IMR-90 (cell line): Measurements from ENCODE around the gene MEPCE. TPM values are rescaled to one million over a fixed set of nuclear protein-coding genes. Genes with fewer than 3 reads are reported as not detected.

Experiments used
- ATAC-seq: fragments of 200-7000 bp; cut with Tn5 transposase; 2 replicates; pipeline ENCODE4 v1.9.1; 2020; ENCODE audit warnings: low read depth, mild to moderate bottlenecking, moderate library complexity
- BruUV-seq: library from RNA; stranded (reverse); fragments of 400-500 nt; replicated peaks from 2 replicates; lab custom pipeline; 2021; lab: Mats Ljungman, UMichigan
- CTCF ChIA-PET: fragments of 300-600 bp; formaldehyde crosslinking; extraction: SDS; loops from one replicate; lab custom pipeline; 2021; ENCODE audit warnings: antibody characterized with exemption; lab: Yijun Ruan, JAX
- POLR2A ChIA-PET: fragments of 300-600 bp; sonication (Branson Sonifier 250); formaldehyde crosslinking; loops from one replicate; lab custom pipeline; 2022; ENCODE audit warnings: antibody characterized with exemption; ENCODE audit not compliant: unreplicated experiment; lab: Charles Lee
- DNase-seq: peaks from one replicate; pipeline ENCODE4 v3.0.0; 2013
- H2AFZ ChIP-seq: replicated peaks from 2 replicates; pipeline ENCODE3; 2013; ENCODE audit warnings: low read length, mild to moderate bottlenecking; ENCODE audit not compliant: poor library complexity
- H2AK5ac ChIP-seq: 2 replicates; pipeline ENCODE4 v1.6.1; 2013; ENCODE audit warnings: low read depth, low read length, inconsistent platforms
- H2AK9ac ChIP-seq: replicated peaks from 2 replicates; pipeline ENCODE3; 2013; ENCODE audit warnings: mild to moderate bottlenecking, low read depth, low read length, moderate library complexity; ENCODE audit not compliant: poor library complexity
- H2BK120ac ChIP-seq: 2 replicates; pipeline ENCODE4 v1.6.1; 2013; ENCODE audit warnings: low read depth, low read length, inconsistent platforms
- H2BK15ac ChIP-seq: 3 replicates; pipeline ENCODE4 v1.6.1; 2013; ENCODE audit warnings: low read depth, low read length, inconsistent platforms
- H2BK20ac ChIP-seq: 2 replicates; pipeline ENCODE4 v1.6.1; 2013; ENCODE audit warnings: low read depth, mild to moderate bottlenecking, inconsistent platforms, low read length, moderate library complexity
- H2BK5ac ChIP-seq: 2 replicates; pipeline ENCODE4 v1.6.1; 2013; ENCODE audit warnings: mild to moderate bottlenecking, low read depth, low read length, inconsistent platforms; ENCODE audit not compliant: poor library complexity, severe bottlenecking
- H3K14ac ChIP-seq: replicated peaks from 2 replicates; pipeline ENCODE4 v1.6.1; 2013; ENCODE audit warnings: low read depth, low read length, inconsistent platforms
- H3K18ac ChIP-seq: 2 replicates; pipeline ENCODE4 v1.6.1; 2013; ENCODE audit warnings: low read depth, low read length, control low read depth
- H3K23ac ChIP-seq: 2 replicates; pipeline ENCODE4 v1.6.1; 2013; ENCODE audit warnings: low read depth, low read length, inconsistent platforms
- H3K27ac ChIP-seq: 2 replicates; pipeline ENCODE4 v1.5.1; 2013; ENCODE audit warnings: mild to moderate bottlenecking, control low read depth, low read length; ENCODE audit not compliant: insufficient read depth
- H3K27me3 ChIP-seq: 2 replicates; pipeline ENCODE4 v1.6.1; 2013; ENCODE audit warnings: low read length; ENCODE audit not compliant: control insufficient read depth, insufficient read depth
- H3K36me3 ChIP-seq: 2 replicates; pipeline ENCODE4 v1.6.1; 2013; ENCODE audit warnings: low read length, mixed read lengths; ENCODE audit not compliant: control insufficient read depth, insufficient read depth
- H3K4ac ChIP-seq: 2 replicates; pipeline ENCODE4 v1.6.1; 2013; ENCODE audit warnings: low read depth, low read length, inconsistent platforms
- H3K4me1 ChIP-seq: 2 replicates; pipeline ENCODE4 v1.6.1; 2013; ENCODE audit warnings: low read length, mixed read lengths; ENCODE audit not compliant: control insufficient read depth, insufficient read depth
- H3K4me2 ChIP-seq: 2 replicates; pipeline ENCODE4 v1.6.1; 2013; ENCODE audit warnings: low read depth, mild to moderate bottlenecking, control low read depth, low read length, moderate library complexity
- H3K4me3 ChIP-seq: 2 replicates; pipeline ENCODE4 v1.5.1; 2013; ENCODE audit warnings: low read depth, mild to moderate bottlenecking, control low read depth, low read length, moderate library complexity; ENCODE audit not compliant: insufficient read depth
- H3K56ac ChIP-seq: 2 replicates; pipeline ENCODE4 v1.6.1; 2013; ENCODE audit warnings: low read length, inconsistent platforms; ENCODE audit not compliant: insufficient read depth; ENCODE audit errors: extremely low read depth
- H3K79me1 ChIP-seq, 2 experiments: 2 replicates each; pipeline ENCODE4 v1.6.1; 2013; ENCODE audit warnings: low read length in 2 of 2, inconsistent platforms in 1 of 2, low read depth in 1 of 2
- H3K9ac ChIP-seq: 2 replicates; pipeline ENCODE4 v1.6.1; 2013; ENCODE audit warnings: low read depth, low read length, control low read depth
- H3K9me1 ChIP-seq: 2 replicates; pipeline ENCODE4 v1.6.1; 2013; ENCODE audit warnings: low read length, inconsistent platforms; ENCODE audit not compliant: insufficient read depth
- H3K9me3 ChIP-seq: 2 replicates; pipeline ENCODE4 v1.6.1; 2013; ENCODE audit warnings: low read length; ENCODE audit not compliant: control insufficient read depth, insufficient read depth
- H4K20me1 ChIP-seq: 2 replicates; pipeline ENCODE4 v1.6.1; 2013; ENCODE audit warnings: low read length, inconsistent platforms; ENCODE audit not compliant: insufficient read depth
- H4K5ac ChIP-seq: 2 replicates; pipeline ENCODE4 v1.6.1; 2013; ENCODE audit warnings: mild to moderate bottlenecking, low read depth, low read length, control low read depth
- H4K8ac ChIP-seq, 2 experiments: 2 replicates each; pipeline ENCODE4 v1.6.1; 2013; ENCODE audit warnings: low read depth in 2 of 2, low read length in 2 of 2, control low read depth in 1 of 2, inconsistent platforms in 1 of 2
- H4K91ac ChIP-seq: 2 replicates; pipeline ENCODE4 v1.6.1; 2013; ENCODE audit warnings: low read depth, low read length, inconsistent platforms; ENCODE audit not compliant: insufficient read depth
- BHLHE40 ChIP-seq: fragments of 150-350 bp; IDR thresholded peaks from 2 replicates; pipeline ENCODE4 v1.6.1; 2016; ENCODE audit warnings: mild to moderate bottlenecking, low read depth, low read length
- CHD1 ChIP-seq: IDR thresholded peaks from 2 replicates; pipeline ENCODE4 v1.6.1; 2012; ENCODE audit warnings: low read depth, low read length, improper control_type of control experiment
- ELK1 ChIP-seq: fragments of 150-350 bp; IDR thresholded peaks from 2 replicates; pipeline ENCODE4 v1.6.1; 2016; ENCODE audit warnings: low read depth, mild to moderate bottlenecking, low read length, moderate library complexity, borderline replicate concordance
- FOS ChIP-seq: fragments of 150-350 bp; IDR thresholded peaks from 2 replicates; pipeline ENCODE4 v1.6.1; 2016; ENCODE audit warnings: low read depth, low read length
- MAFK ChIP-seq: IDR thresholded peaks from 2 replicates; pipeline ENCODE4 v1.6.1; 2012; ENCODE audit warnings: low read depth, low read length, improper control_type of control experiment
- MAZ ChIP-seq: IDR thresholded peaks from 2 replicates; pipeline ENCODE4 v1.6.1; 2012; ENCODE audit warnings: low read depth, mild to moderate bottlenecking, low read length, improper control_type of control experiment, moderate library complexity, borderline replicate concordance
- MXI1 ChIP-seq: IDR thresholded peaks from 2 replicates; pipeline ENCODE4 v1.6.1; 2012; ENCODE audit warnings: low read depth, mild to moderate bottlenecking, low read length, moderate library complexity, borderline replicate concordance
- NFE2L2 ChIP-seq: fragments of 150-350 bp; IDR thresholded peaks from 2 replicates; pipeline ENCODE4 v1.6.1; 2016; ENCODE audit warnings: low read depth, mild to moderate bottlenecking, low read length
- POLR2A ChIP-seq: IDR thresholded peaks from 2 replicates; pipeline ENCODE4 v1.6.1; 2012; ENCODE audit warnings: mild to moderate bottlenecking, low read depth, low read length
- RCOR1 ChIP-seq: IDR thresholded peaks from 2 replicates; pipeline ENCODE4 v1.6.1; 2012; ENCODE audit warnings: mild to moderate bottlenecking, low read length, improper control_type of control experiment; ENCODE audit not compliant: insufficient replicate concordance
- RFX5 ChIP-seq: IDR thresholded peaks from 2 replicates; pipeline ENCODE4 v1.8.0; 2012; ENCODE audit warnings: low read depth, mild to moderate bottlenecking, low read length, moderate library complexity
- WGBS, 2 experiments: methylation state at CpG; one replicate each; pipeline versions ENCODE4 v1.1.5 to v1.1.7; 2013; ENCODE audit warnings: missing lambda C conversion rate in 2 of 2; ENCODE audit not compliant: insufficient read length in 1 of 2; ENCODE audit errors: extremely low coverage in 2 of 2; 5-methylcytosine and 5-hydroxymethylcytosine counted together
- dilution Hi-C: fragments of 300-500 bp; cut with HindIII; formaldehyde crosslinking; loops from one replicate; pipeline ENCODE4 v1.14.3; 2018; ENCODE audit warnings: low sequenced_read_pairs; ENCODE audit not compliant: unreplicated experiment
- in situ Hi-C: fragments of 300-500 bp; cut with MboI; formaldehyde crosslinking; loops from 3 replicates; pipeline ENCODE4 v1.14.3; 2019; ENCODE audit warnings: low sequenced_read_pairs, inconsistent platforms, mixed read lengths
- intact Hi-C: fragments of 100-400 bp; cut with micrococcal nuclease; formaldehyde crosslinking; loops from 2 replicates; pipeline ENCODE4 v1.10.0; 2022
- polyA plus RNA-seq, 3 experiments: library from polyadenylated mRNA; depleted of rRNA; stranded (reverse); fragments of >200 nt; gene quantifications; 2 replicates each; pipeline ENCODE4 v1.2.3, GENCODE V29; 2012; ENCODE audit warnings: low replicate concordance in 1 of 3
- total RNA-seq: library from RNA; depleted of rRNA; stranded (reverse); fragments of >200 nt; gene quantifications from 2 replicates; pipeline ENCODE4 v1.2.3, GENCODE V29; 2012
- TF ChIP-seq, protein P1 (sequence below): conservative IDR thresholded peaks from 2 replicates; pipeline ENCODE4 v1.5.1; 2012; ENCODE audit warnings: mild to moderate bottlenecking, low read depth, low read length, improper control_type of control experiment
- TF ChIP-seq, protein P2 (sequence below): fragments of 150-350 bp; IDR thresholded peaks from 2 replicates; pipeline ENCODE4 v1.6.1; 2017; ENCODE audit warnings: mild to moderate bottlenecking, antibody characterized with exemption, low read length, low read depth

Gene MEPCE
- total and polyA plus RNA-seq, 2 of the 4 experiments (the other 2 are of a cell fraction) = 18.2 to 22.9 TPM

DNA sequence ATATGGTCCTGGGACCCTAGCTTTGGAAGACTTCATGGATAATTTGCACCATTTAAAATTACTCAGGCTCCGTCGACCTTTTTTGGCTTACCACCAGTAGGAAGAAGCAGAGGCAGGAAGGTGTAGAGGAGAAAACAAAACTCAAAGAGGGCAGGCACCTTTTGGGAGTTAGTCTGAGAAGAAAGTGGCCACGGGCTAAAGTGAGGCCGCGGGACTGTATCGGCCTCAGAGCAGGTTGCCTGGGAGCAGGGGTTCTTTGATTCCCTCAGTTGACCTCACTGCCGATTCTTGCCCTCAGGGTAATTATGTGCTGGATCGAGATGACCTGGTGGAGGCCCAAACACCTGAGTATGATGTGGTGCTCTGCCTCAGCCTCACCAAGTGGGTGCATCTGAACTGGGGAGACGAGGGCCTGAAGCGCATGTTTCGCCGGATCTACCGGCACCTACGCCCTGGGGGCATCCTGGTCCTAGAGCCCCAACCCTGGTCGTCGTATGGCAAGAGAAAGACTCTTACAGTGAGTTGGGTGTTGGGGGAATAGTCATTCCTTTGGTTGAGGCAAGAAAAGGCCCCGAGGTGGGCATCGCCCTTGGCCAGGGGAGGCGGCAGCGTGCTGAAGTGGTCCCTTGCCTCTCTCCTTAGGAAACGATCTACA is 3.1 kb downstream of the MEPCE start:
- Histone ChIP-seq H4K91ac (no peak overlapping the region), H3K36me3 (peaks cover 28% of the 10 kb centered on the region), H2AK5ac (no peak overlapping the region), H3K9me3 (no peaks in the 10 kb centered on the region), H2BK20ac (no peak overlapping the region), H3K79me1 (peaks cover 15 to 56% of the 10 kb centered on the region in 2 experiments), H3K56ac (no peak overlapping the region), H2BK120ac (no peak overlapping the region), H3K14ac (no peak overlapping the region), H3K4me3 (no peak overlapping the region), H2BK5ac (no peak overlapping the region), H4K20me1 (peaks cover 13% of the 10 kb centered on the region), H2AK9ac (peak overlapping the region; percentile 43), H3K4me2 (no peak overlapping the region), H3K27me3 (no peaks in the 10 kb centered on the region), H2BK15ac (no peak overlapping the region), H2AFZ (no peak overlapping the region), H3K4me1 (peaks cover 8% of the 10 kb centered on the region; the same call in 1 of the 2 replicates), H3K18ac (no peak overlapping the region), H3K9me1 (peaks cover 13% of the 10 kb centered on the region), H4K8ac (no peak overlapping the region), H4K5ac (no peak overlapping the region), H3K23ac (no peak overlapping the region), H3K9ac (no peak overlapping the region), H3K4ac (no peak overlapping the region), H3K27ac (no peak overlapping the region)
- ChIA-PET POLR2A (no interaction called here), CTCF (no interaction called here)
- intact Hi-C loops (no loop called here), in situ Hi-C loops (loop anchor here (25.0 kb wide), 1 partner anchor 680 kb away; no protein-coding TSS in a partner anchor), dilution Hi-C loops (no loop called here)
- no peak for DNase-seq
- TF ChIP-seq RCOR1 (no peak), MAZ (no peak), NFE2L2 (no peak), CHD1 (no peak), FOS (no peak), MAFK (no peak), POLR2A (no peak), BHLHE40 (no peak), MXI1 (no peak), RFX5 (no peak), ELK1 (no peak)
- TF ChIP-seq, protein P1, sequence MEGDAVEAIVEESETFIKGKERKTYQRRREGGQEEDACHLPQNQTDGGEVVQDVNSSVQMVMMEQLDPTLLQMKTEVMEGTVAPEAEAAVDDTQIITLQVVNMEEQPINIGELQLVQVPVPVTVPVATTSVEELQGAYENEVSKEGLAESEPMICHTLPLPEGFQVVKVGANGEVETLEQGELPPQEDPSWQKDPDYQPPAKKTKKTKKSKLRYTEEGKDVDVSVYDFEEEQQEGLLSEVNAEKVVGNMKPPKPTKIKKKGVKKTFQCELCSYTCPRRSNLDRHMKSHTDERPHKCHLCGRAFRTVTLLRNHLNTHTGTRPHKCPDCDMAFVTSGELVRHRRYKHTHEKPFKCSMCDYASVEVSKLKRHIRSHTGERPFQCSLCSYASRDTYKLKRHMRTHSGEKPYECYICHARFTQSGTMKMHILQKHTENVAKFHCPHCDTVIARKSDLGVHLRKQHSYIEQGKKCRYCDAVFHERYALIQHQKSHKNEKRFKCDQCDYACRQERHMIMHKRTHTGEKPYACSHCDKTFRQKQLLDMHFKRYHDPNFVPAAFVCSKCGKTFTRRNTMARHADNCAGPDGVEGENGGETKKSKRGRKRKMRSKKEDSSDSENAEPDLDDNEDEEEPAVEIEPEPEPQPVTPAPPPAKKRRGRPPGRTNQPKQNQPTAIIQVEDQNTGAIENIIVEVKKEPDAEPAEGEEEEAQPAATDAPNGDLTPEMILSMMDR = no peak
- TF ChIP-seq, protein P2, sequence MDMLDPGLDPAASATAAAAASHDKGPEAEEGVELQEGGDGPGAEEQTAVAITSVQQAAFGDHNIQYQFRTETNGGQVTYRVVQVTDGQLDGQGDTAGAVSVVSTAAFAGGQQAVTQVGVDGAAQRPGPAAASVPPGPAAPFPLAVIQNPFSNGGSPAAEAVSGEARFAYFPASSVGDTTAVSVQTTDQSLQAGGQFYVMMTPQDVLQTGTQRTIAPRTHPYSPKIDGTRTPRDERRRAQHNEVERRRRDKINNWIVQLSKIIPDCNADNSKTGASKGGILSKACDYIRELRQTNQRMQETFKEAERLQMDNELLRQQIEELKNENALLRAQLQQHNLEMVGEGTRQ = no peak
- no TSS peak for BruUV-seq
- 88% methylated on average over 4 of the region's 21 CpGs; no CpG with 5 or more reads in 1 of the 2 experiments for WGBS, 2 experiments
- no peak for ATAC-seq
